HT1080 (cell line): ENCODE measurements around the gene DLK2. TPM values are rescaled to one million over a fixed set of nuclear protein-coding genes. Genes with fewer than 3 reads are reported as not detected.

Experiments used
- DNase-seq: peaks from one replicate; pipeline ENCODE4 v3.0.0-alpha.2; 2015; ENCODE audit warnings: low read depth
- total RNA-seq: library from RNA; depleted of rRNA; stranded (reverse); fragments of >200 nt; shearing (Covaris generic); gene quantifications from 2 replicates; pipeline ENCODE4 v1.2.3, GENCODE V29; 2014

Gene DLK2
- total RNA-seq, 1 experiment from 2014 or later = 3.8 TPM

DNA sequence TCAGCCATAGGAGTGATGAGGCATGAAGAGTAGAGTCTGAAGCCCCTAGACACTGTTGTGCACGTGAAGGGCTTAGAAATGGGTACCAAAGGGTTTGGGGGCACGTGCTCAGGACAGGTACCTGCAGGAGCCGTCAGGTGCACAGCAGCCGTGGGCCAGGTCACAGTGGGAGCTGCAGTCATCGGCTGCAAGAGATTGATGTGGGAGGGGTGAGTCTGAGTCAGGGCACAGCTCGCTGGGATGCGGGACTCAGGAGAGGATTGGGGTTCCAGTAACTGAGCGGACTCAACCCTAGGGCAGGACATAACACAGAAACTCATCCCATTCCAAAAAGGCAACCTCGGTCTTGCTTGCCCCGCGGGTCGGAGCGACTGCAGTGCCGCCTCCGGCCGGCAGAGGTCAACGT lies 1.1 kb downstream of the DLK2 start:
- no peak for DNase-seq

DNA sequence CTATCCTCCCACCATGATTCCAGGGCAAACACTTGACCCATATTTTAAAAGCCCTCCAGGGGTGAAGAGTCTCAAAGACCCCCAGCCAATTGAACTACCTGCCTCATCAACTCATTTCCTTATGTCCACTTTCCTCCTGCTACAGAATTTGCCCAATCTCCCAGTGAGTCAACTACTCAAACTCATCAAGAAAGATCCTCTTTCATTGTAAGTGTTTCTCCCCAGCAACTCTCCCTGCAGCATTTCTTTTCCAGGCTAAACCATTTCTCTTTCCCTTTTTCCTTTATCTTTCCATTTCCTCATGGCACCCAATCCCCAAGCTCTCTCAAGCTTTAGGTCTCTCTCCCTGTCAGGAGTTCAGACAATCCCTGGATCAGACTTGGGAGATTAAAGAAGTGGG lies 1.5 kb downstream of the DLK2 start:
- no peak for DNase-seq

DNA sequence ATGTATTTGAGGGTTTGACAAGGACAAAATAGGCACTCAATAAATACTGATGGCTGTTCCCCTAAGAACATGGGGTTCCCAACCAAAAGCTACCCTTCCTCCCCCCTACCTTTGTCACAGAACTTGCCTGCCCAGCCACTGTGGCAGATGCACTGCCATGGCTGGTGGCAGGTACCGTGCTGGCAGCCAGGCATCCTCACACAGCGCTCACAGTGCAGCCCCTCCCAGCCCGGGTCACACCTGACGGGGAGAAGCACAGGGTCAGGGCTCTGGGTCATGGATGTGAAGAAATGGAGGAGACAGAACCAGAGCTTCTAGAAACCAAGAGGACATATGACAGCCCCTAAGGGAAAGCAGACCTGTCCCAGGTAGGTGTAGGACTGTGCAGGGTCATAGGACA lies 2.5 kb downstream of the DLK2 start:
- no peak for DNase-seq

DNA sequence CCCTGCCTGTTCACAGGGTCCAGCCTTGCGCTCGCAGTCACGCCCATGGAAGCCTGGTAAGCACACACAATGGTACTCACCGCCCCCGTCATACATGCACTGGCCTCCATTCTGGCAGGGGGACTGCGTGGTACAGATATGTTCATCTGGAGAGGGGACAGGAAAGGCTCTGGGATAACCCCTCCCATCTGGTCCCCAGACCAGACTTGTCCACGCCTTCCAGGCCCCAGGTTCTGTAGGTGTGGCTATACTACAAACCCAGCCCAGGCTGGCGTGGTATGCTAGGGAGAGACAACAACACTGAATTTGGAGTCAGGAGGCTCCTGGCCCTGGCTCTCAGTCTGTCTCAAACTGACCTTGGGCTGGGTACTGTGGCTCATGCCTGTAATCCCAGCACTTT lies 3.4 kb downstream of the DLK2 start:
- no peak for DNase-seq

DNA sequence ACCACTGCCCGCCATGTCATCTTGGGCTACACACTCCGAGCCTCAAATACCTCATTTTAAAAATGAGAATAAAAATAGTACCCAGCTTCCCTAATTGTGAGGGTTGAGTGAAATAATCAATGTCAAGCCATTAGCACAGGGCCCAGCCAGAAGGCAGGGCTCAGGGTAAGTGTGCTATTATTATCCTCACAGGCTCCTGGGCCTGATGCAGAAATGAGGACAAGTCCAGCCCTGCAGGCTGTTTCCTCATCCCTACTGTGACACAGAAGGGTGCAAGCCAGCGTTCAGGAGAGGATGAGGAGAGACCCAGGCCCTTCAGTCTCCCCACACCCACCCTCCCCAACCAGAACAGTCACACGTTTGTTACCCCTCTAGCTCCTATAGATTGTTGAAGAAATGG lies 4.0 kb downstream of the DLK2 start:
- no peak for DNase-seq

DNA sequence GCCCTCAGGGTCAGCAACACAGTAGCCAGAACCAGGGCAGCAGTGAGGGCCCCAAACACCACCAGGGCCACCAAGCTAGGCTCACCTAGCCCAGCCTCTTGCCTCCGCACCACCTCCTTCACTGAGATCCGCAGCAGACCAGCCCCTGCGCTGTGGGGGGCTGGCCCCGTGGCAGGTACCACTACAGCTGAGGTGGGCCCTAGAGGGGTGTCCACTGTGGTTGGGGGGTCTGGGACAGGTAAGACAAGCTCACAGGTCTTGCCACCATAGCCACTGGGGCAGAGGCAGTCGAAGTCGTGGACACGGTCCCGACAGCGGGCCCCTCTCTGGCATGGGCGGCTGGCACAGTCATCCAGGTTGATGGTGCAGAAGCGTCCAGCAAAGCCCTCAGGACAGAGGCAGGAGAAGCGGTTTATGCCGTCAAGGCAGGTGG lies 4.6 kb downstream of the DLK2 start:
- no peak for DNase-seq

DNA sequence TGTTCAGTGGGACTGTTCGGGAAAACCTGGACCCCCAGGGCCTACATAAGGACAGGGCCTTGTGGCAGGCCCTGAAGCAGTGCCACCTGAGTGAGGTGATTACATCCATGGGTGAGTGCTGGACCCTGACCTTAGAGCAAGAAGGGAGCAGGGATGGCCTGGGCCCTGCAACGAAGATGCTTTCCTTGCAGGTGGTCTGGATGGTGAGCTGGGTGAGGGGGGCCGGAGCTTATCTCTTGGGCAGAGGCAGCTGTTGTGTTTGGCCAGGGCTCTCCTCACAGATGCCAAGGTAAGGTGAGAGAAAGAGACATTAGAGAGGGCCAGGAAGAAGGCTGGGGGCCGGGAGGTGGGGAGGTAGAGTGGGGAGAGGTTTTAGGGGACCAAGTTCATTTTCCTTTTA lies 6.4 kb downstream of the DLK2 start:
- DNase-seq = no peak

DNA sequence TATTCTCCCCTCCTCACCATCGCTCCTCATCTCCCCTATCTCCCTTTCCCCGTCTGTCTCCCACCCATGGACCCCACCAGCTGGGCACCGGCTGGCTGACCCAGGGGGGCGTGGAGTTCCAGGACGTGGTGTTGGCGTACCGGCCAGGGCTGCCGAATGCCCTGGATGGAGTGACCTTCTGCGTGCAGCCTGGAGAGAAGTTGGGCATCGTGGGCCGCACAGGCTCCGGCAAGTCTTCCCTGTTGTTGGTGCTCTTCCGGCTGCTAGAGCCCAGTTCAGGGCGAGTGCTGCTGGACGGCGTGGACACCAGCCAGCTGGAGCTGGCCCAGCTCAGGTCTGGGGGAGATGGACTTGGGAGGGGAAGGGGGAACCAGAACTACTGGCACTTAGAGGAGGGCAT lies 7.7 kb downstream of the DLK2 start:
- no peak for DNase-seq

DNA sequence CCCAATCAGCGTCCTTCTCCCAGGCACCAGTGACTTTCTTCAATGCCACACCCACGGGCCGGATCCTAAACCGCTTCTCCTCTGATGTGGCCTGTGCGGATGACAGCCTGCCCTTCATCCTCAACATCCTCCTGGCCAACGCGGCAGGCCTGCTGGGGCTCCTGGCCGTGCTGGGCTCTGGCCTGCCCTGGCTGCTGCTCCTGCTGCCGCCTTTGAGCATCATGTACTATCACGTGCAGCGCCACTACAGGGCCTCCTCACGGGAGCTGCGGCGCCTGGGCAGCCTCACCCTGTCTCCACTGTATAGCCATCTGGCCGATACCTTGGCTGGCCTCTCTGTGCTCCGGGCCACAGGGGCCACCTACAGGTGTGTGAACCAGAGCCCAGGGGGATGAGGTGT lies 9.8 kb downstream of the DLK2 start:
- no peak for DNase-seq

DNA sequence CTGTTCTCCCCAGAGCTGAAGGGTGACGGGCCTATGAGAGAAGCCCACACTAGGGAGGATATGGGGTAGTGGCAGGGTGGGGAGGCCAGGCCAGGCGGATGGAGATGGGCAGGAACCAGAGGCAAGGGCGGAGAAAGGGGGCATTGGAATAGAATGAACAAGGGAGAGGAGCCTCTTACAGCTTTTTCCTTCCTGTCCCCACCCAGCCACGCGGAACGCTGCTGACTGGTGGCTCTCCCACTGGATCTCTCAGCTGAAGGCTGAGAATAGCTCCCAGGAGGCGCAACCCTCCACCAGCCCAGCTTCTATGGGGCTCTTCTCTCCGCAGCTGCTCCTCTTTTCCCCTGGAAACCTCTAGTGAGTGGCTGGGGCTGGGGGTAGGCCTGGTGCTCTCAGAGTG lies 10.8 kb downstream of the DLK2 start:
- no peak for DNase-seq

DNA sequence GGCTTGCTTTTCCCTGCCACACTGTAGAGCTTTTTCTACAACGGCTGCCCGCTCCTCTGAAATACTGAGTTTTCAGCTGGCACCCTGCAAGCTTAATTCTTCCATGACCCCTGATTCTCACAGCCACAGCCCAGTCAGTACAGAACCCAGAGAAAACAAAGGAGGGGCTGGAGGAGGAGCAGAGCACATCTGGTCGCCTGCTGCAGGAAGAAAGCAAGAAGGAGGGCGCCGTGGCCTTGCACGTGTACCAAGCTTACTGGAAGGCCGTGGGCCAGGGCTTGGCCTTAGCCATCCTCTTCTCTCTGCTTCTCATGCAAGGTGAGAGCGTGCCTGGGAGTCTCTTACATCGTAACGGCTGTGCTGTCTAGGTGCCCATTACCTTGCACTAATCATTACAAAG lies 11.3 kb downstream of the DLK2 start:
- no peak for DNase-seq

DNA sequence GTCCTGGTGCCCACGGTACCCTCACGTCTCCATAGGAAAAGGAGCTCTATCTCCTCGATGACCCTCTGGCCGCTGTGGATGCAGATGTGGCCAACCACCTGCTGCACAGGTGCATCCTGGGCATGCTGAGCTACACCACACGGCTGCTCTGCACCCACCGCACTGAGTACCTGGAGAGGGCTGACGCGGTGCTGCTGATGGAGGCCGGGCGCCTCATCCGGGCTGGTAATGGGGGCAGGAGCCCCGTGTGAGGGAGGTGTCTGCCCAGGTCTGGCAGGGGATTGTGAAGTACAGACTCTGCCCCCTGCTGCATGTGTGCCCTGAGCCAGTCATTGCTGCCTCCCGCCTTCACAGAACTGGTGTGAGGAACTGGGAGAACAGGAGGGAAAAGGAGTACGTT lies 12.4 kb downstream of the DLK2 start:
- no peak for DNase-seq

DNA sequence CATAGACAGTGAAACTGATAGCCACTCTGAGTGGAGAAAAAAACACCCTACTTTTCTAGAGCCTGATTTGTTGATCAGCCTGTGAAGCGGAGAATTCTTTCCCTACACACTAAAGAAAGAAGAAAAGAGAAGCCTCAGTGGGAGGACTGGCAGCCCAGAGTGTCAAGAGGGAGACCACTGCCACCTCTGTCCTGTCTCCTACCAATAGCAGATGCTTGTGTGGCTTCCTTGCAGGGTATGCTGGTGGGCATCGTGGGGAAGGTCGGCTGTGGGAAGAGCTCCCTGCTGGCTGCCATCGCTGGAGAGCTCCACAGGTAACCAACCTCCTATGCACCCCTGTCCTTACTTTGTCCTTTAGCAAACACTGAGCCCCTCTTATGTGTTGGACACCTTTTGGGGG lies 17.6 kb downstream of the DLK2 start:
- no peak for DNase-seq

DNA sequence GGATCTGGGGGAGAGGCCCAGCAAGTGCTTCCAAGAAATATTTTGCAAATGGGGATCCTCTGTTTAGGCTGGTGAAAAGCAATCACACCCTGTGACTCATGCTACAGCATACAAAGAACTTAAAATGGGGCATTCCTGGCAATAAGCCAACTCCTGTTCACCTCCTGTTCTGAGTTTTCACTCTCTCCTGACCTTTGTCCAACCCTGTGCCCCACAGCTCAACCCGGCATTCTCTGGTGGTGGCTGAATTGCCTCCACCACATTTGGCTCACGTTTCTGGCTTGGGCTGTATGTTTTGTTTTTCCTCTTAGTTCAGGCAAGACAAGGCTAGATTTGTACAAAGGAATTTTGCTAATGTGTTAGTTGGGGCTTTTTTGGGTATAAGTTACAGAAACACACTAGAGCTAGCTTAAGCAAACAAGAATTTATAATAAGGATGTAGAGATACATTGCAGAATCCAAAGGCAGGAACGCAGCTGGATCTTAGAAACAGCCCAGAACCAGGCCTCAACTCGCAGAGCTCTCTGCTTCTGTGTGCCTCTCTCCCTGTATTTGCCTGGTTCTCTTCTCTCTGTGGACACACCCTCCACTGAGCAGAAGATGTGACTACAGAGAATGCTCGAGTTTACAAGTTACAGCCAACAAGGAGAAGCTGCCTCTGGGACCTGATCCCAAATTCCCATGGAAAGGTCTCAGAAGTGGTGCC lies 18.6 kb downstream of the DLK2 start:
- DNase-seq = peak; percentile 75

DNA sequence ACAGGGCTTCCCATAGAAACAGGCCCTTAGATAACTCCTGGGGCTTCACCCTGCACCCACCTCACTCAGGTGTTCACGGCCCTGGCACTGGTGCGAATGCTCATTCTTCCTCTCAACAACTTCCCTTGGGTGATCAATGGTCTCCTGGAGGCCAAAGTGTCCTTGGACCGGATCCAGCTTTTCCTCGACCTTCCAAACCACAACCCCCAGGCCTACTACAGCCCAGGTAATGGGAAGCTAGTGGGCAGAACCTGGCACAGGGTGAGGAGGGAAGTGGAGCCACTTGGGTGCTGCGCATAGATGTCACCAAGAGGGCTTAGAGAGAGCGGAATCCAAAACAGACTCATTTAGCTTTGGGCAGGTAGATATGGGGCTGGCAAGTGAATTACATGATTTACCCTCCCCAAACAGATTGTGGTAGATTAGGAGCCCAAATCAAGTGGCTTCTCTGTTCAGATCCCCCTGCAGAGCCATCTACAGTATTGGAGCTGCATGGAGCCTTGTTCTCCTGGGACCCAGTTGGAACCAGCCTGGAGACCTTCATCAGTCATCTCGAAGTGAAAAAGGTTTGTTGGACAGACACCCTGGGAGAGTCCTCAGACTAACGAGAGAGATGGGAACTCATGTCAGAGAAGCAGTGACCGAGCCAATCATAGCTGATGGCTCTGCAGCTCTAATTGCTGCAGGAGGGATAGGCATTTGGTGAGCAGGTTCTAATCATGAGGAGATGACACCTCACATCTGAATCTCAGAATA lies 19.5 kb downstream of the DLK2 start:
- no peak for DNase-seq

DNA sequence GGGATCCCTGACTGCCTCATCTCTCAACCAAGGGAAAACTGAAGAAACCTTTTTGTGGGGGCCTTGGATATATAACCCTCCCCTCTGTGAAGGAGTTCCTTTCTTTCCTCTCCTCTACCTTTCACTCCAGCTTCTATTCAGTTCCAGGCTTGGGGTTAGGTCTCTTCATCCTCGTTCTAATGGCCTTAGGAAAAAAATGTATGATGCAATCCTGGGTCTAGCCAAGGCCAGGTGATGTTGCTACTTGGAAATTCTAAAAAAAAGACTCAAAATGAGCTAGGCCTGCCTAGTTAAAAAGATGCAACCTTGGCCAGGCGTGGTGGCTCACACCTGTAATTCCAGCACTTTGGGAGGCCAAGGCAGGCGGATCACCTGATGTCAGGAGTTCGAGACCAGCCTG lies 20.4 kb downstream of the DLK2 start:
- DNase-seq = no peak

DNA sequence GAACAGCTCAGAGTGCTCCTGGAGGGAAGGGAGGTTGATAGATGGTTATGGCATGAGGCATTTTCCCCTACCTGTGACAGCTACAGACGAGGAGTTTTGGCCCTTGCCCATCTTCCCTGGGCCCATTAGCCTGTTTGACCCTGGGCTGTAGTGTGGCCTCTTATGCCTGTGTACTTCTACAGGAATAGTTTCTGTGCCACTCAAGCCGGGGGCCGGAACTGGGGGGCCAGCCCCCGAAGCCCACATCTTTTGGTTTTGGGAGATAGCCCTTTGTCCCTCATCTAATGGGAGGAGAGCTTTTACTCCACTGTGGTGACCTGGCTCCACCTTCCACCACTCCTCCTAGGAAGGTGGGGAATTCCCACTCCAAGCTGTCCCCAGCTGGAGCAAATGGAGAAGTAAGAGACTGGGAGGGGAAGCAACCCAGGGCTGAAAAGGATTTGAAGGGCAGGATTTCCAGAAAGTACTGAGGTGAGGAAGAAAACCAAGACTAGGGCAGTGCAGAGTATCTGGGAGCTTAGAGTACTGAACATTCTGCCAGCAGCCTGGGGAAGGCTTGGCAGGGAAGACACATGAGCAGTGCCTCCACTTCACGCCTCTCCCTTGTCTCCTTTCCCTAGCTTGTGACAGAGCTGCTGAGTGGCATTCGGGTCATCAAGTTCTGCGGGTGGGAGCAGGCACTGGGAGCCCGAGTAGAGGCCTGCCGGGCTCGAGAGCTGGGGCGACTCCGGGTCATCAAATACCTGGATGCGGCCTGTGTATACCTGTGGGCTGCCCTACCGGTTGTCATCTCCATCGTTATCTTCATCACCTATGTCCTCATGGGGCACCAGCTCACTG lies 21.1 kb downstream of the DLK2 start:
- DNase-seq = no peak

DNA sequence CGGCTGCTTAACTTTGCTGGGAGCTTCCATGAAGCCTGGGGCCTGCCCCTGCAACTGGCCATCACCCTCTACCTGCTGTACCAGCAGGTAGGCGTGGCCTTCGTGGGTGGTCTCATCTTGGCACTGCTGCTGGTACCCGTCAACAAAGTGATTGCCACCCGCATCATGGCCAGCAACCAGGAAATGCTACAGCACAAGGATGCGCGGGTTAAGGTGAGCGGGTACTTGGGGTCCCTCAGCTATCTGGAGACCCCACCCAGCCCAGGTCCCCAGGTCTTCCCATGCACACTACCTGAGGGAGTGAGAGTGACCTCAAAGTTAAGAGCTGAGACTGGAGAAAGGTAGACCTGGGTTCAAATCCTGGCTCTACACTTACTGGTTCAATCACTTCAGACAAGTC lies 22.2 kb downstream of the DLK2 start:
- no peak for DNase-seq

DNA sequence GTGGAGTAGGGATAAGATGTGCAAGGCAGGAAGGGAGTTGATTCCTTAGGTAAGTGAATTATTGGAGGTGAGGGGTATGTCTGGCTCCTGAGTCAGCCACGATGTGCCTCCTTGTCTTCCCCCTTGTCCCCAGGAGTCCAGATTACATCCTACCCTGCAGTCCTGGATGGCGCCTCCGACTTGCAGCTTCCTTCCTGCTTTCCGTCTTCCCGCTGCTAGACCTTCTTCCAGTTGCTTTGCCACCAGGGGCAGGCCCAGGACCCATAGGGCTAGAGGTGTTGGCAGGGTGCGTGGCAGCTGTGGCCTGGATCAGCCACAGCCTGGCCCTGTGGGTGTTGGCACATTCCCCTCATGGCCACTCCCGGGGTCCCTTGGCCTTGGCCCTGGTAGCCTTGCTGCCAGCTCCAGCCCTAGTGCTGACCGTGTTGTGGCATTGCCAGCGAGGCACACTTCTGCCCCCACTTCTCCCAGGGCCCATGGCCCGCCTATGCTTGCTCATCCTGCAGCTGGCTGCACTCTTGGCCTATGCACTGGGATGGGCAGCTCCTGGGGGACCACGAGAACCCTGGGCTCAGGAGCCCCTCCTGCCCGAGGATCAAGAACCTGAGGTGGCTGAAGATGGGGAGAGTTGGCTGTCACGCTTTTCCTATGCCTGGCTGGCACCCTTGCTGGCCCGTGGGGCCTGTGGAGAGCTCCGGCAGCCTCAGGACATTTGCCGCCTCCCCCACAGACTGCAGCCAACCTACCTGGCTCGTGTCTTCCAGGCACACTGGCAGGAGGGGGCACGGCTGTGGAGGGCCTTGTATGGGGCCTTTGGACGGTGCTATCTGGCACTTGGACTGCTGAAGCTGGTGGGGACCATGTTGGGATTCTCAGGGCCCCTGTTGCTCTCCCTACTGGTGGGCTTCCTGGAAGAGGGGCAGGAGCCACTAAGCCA lies 23.1 kb downstream of the DLK2 start:
- no peak for DNase-seq

DNA sequence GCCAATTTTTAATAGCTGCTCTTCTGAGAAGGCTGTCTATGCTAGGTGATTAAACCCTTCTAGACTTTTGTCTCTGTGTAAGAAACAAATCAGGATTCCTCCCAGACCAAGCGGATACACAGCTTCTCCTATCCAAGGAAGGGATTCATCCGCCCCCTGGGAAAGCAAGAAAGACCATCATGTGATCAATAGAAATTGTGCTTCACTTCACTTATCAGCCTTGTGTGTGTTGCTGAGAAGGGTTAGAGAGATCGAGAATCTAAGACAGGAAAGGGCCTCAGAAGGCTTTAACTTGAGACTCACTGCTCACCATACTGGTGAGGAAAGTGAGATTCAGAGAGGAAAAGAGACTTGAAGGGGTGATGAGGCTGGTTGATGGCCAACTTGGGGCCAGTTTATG lies 26.5 kb downstream of the DLK2 start:
- no peak for DNase-seq

DNA sequence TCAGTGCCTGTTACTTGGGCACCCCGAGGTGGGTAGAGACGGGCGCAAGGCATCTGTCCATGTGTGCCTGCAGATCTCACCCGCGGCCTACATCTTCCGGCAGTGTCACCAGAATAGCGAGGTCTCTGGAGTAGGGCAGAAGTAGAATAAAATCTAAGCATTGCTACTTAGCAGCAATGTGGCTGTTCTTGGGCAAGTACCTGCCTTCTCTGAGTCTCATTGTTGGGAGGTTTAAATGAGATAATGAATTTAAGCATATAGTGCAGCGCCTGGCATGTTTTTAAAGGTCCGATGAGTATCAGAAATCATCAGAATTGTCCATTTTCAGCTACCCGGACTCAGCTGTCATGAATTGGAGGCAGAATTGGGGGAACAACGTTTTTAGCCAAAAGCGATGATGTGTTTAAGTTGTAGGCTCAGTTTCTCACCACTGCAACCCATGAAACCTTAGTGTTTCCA lies 27.2 kb downstream of the DLK2 start:
- DNase-seq = no peak
